ENCODE data around the gene NDUFAF4.

Gene NDUFAF4

GRCh38 chr6:96911171-96911570, 13.5 kb upstream of the NDUFAF4 start:
- Histone ChIP-seq H3K4me1 (no peaks in the 10 kb centered on the region), H3K27me3 (peaks cover 22% of the 10 kb centered on the region), H3K9me3 (no peaks in the 10 kb centered on the region), H3K4me3 (ENCODE audit: low read depth, low read length) (no peak overlapping the region), H3K36me3 (no peaks in the 10 kb centered on the region)
- TF ChIP-seq CTCF (IDR thresholded peaks at IDR 0.05; ENCODE audit: low read depth, low read length), result no peak
- DNase-seq, result no peak

GRCh38 chr6:96909811-96910210, 12.1 kb upstream of the NDUFAF4 start:
- Histone ChIP-seq H3K4me3 (ENCODE audit: low read depth, low read length) (no peak overlapping the region), H3K9me3 (no peaks in the 10 kb centered on the region), H3K4me1 (no peaks in the 10 kb centered on the region), H3K36me3 (no peaks in the 10 kb centered on the region), H3K27me3 (peaks cover 34% of the 10 kb centered on the region)
- DNase-seq, result no peak
- no peak for TF ChIP-seq CTCF (IDR thresholded peaks at IDR 0.05; ENCODE audit: low read depth, low read length)

GRCh38 chr6:96907498-96907897, 9.8 kb upstream of the NDUFAF4 start:
- Histone ChIP-seq H3K9me3 (no peaks in the 10 kb centered on the region), H3K4me1 (no peaks in the 10 kb centered on the region), H3K27me3 (peaks cover 36% of the 10 kb centered on the region), H3K36me3 (no peaks in the 10 kb centered on the region), H3K4me3 (ENCODE audit: low read depth, low read length) (no peak overlapping the region)
- no peak for DNase-seq
- TF ChIP-seq CTCF (IDR thresholded peaks at IDR 0.05; ENCODE audit: low read depth, low read length), result no peak

- H3K36me3 ChIP-seq, result peaks cover 7% of the 10 kb centered on the region
- DNase-seq, result no peak
- no peak overlapping the region for H3K4me3 ChIP-seq (ENCODE audit: low read depth, low read length)
- H3K27me3 ChIP-seq, result peaks cover 11% of the 10 kb centered on the region
- no peaks in the 10 kb centered on the region for H3K4me1 ChIP-seq
- no peak for TF ChIP-seq CTCF (IDR thresholded peaks at IDR 0.05; ENCODE audit: low read depth, low read length)
- H3K9me3 ChIP-seq, result no peaks in the 10 kb centered on the region
These were observed 3.2 kb upstream of the NDUFAF4 start for GRCh38 chr6:96900873-96901272.

GRCh38 chr6:96899451-96899998, 1.8 kb upstream of the NDUFAF4 start:
- no peak for TF ChIP-seq CTCF (IDR thresholded peaks at IDR 0.05; ENCODE audit: low read depth, low read length)
- no peak overlapping the region for H3K4me3 ChIP-seq (ENCODE audit: low read depth, low read length)
- H3K9me3 ChIP-seq, result no peaks in the 10 kb centered on the region
- no peak for DNase-seq
- no peaks in the 10 kb centered on the region for H3K27me3 ChIP-seq
- peaks cover 20% of the 10 kb centered on the region for H3K36me3 ChIP-seq
- H3K4me1 ChIP-seq, result no peaks in the 10 kb centered on the region

- DNase-seq, result no peak
These were observed 1.3 kb upstream of the NDUFAF4 start for GRCh38 chr6:96899019-96899418.

More at GRCh38 chr6:96899019-96899418, 1.3 kb upstream of the NDUFAF4 start:
- no peaks in the 10 kb centered on the region for H3K9me3 ChIP-seq
- peak; percentile 41 for TF ChIP-seq CTCF (IDR thresholded peaks at IDR 0.05; ENCODE audit: low read depth, low read length)
- H3K4me1 ChIP-seq, result no peaks in the 10 kb centered on the region
- H3K36me3 ChIP-seq, result peaks cover 25% of the 10 kb centered on the region
- H3K4me3 ChIP-seq (ENCODE audit: low read depth, low read length), result peak overlapping the region; percentile 83; the same call in 1 of the 2 replicates
- no peaks in the 10 kb centered on the region for H3K27me3 ChIP-seq

Data from BE2C (cell line).